ENCODE data around the gene AGPS. TPM values are rescaled to one million over a fixed set of nuclear protein-coding genes. Genes with fewer than 3 reads are reported as not detected.

Gene AGPS
- total RNA-seq, 1 donor from 2014 or later: 54.4 TPM

DNA sequence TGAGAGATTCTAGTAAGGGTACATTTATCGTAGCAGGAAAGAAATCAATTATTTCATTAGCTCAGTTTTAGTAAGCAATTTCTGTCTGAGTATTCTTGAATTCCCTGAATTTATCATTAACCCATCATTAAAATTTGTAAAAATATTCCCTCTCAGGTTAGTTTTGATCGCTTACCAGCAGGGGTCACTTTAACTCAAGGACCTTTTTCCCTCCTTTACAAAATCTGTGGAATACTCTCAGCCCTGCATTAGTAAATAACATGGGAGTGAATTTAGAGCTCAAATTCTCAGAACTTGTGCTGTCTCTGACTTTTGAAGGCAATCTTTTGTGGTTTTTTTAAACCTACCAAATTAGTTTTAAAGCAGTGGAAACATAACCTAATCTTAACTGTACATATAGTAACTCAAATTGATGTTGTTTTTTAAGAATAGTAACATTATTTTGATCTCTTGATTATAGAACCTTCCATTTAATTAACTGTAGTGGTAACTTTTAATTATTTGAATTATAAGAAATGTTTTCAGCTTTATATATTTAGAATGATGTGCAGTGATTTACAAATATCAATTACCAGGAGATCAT, 97.2 kb downstream of the AGPS start:
- Mint-ChIP-seq H3K4me1 (ENCODE audit: unreplicated experiment) (no peaks in the 10 kb centered on the region), H3K27ac (ENCODE audit: unreplicated experiment) (no peak overlapping the region), H3K27me3 (ENCODE audit: unreplicated experiment) (no peaks in the 10 kb centered on the region), H3K9me3 (ENCODE audit: unreplicated experiment) (no peaks in the 10 kb centered on the region), H3K36me3 (ENCODE audit: low read depth, unreplicated experiment) (peaks cover 7% of the 10 kb centered on the region), H3K4me3 (ENCODE audit: unreplicated experiment) (no peak overlapping the region)
- DNase-seq (ENCODE audit: low spot score): peak; percentile 22
- TF ChIP-seq, protein P1, sequence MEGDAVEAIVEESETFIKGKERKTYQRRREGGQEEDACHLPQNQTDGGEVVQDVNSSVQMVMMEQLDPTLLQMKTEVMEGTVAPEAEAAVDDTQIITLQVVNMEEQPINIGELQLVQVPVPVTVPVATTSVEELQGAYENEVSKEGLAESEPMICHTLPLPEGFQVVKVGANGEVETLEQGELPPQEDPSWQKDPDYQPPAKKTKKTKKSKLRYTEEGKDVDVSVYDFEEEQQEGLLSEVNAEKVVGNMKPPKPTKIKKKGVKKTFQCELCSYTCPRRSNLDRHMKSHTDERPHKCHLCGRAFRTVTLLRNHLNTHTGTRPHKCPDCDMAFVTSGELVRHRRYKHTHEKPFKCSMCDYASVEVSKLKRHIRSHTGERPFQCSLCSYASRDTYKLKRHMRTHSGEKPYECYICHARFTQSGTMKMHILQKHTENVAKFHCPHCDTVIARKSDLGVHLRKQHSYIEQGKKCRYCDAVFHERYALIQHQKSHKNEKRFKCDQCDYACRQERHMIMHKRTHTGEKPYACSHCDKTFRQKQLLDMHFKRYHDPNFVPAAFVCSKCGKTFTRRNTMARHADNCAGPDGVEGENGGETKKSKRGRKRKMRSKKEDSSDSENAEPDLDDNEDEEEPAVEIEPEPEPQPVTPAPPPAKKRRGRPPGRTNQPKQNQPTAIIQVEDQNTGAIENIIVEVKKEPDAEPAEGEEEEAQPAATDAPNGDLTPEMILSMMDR (IDR thresholded peaks at IDR 0.05; ENCODE audit: unreplicated experiment): peak; percentile 76

DNA sequence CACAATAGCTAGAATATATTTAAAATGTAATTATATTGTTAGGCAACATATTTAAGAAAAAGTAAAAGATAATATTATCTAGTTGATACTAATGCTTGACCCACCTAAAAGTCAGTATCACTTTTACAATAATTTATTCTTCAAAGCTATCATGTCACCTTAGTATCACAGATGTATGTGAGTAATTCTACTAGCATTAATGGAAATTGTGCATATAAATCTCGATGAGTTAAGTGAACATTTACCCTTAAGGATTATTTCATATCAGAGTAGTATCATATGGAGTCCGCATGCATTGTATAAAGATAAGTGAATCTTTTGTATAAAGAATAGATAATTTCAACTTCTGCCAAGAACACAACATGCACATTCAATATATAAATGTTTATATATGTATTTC, 103.4 kb downstream of the AGPS start:
- Mint-ChIP-seq H3K27me3 (ENCODE audit: unreplicated experiment) (no peaks in the 10 kb centered on the region), H3K9me3 (ENCODE audit: unreplicated experiment) (no peaks in the 10 kb centered on the region), H3K4me1 (ENCODE audit: unreplicated experiment) (no peaks in the 10 kb centered on the region), H3K36me3 (ENCODE audit: low read depth, unreplicated experiment) (no peaks in the 10 kb centered on the region), H3K4me3 (ENCODE audit: unreplicated experiment) (no peak overlapping the region), H3K27ac (ENCODE audit: unreplicated experiment) (no peak overlapping the region)
- DNase-seq (ENCODE audit: low spot score): no peak
- TF ChIP-seq, protein P1 (IDR thresholded peaks at IDR 0.05; ENCODE audit: unreplicated experiment): no peak

DNA sequence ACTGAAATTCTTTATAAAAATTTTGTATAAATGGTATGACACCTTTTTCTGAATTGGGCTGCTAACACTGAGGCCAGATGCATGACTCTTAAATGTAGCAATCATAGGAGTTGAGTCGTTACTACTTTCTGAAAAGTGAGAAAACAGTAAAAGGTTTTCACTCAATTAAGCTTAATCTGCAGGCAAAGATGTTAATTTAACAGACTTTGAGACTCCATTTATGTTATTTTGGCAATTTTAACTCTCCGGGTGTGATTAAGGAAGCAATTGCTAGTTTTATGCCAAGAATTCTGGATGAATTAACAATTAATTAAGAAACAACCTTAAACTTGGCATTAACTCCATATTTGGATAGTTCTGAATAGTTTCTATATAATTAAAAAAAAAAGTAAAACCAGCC, 104.3 kb downstream of the AGPS start:
- Mint-ChIP-seq H3K36me3 (ENCODE audit: low read depth, unreplicated experiment) (no peaks in the 10 kb centered on the region), H3K27ac (ENCODE audit: unreplicated experiment) (no peak overlapping the region), H3K9me3 (ENCODE audit: unreplicated experiment) (no peaks in the 10 kb centered on the region), H3K27me3 (ENCODE audit: unreplicated experiment) (no peaks in the 10 kb centered on the region), H3K4me3 (ENCODE audit: unreplicated experiment) (no peak overlapping the region), H3K4me1 (ENCODE audit: unreplicated experiment) (no peaks in the 10 kb centered on the region)
- DNase-seq (ENCODE audit: low spot score): no peak
- TF ChIP-seq, protein P1 (IDR thresholded peaks at IDR 0.05; ENCODE audit: unreplicated experiment): no peak

DNA sequence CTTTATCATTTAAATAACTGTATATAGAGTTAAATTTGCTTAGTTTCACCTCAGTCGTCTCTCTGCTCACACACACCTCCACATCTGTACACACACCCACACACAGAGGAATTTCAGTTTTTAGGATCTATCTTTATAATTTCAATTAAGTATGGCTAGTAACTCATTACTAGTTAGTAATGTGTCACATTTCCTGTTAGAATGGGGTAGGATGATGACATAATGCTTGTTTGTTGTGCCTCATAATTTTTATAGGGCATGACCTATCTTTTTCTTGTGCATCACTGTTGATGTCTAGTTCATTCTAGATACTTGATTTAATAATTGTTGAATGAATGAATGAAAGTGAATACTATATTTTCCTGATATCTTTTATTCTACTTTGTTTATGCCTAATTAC, 108.6 kb downstream of the AGPS start:
- Mint-ChIP-seq H3K27me3 (ENCODE audit: unreplicated experiment) (no peaks in the 10 kb centered on the region), H3K36me3 (ENCODE audit: low read depth, unreplicated experiment) (no peaks in the 10 kb centered on the region), H3K4me1 (ENCODE audit: unreplicated experiment) (no peaks in the 10 kb centered on the region), H3K4me3 (ENCODE audit: unreplicated experiment) (no peak overlapping the region), H3K27ac (ENCODE audit: unreplicated experiment) (peak overlapping the region; percentile 20), H3K9me3 (ENCODE audit: unreplicated experiment) (no peaks in the 10 kb centered on the region)
- DNase-seq (ENCODE audit: low spot score): no peak
- TF ChIP-seq, protein P1 (IDR thresholded peaks at IDR 0.05; ENCODE audit: unreplicated experiment): no peak

DNA sequence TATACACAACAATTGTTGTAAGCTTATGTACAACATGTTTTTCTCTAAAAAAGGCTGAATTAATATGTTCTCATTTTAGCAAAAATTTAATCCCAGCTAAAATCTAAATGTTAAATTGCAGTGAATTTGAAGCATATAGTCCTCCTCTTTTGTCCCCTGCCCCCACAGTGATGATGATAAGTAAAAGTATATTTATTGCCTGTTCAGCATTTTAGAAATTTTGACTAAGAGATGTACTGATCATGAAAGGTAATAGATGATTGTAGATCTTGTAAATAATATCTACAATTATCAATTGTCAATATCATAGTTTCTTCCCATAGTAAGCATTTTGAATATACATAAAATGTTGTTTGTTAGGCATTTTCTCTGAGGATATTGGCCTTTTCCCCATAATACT, 113.9 kb downstream of the AGPS start:
- no peaks in the 10 kb centered on the region for H3K27me3 Mint-ChIP-seq (ENCODE audit: unreplicated experiment)
- TF ChIP-seq, protein P1 (IDR thresholded peaks at IDR 0.05; ENCODE audit: unreplicated experiment): no peak
- no peak overlapping the region for H3K27ac Mint-ChIP-seq (ENCODE audit: unreplicated experiment)
- no peaks in the 10 kb centered on the region for H3K9me3 Mint-ChIP-seq (ENCODE audit: unreplicated experiment)
- no peaks in the 10 kb centered on the region for H3K36me3 Mint-ChIP-seq (ENCODE audit: low read depth, unreplicated experiment)
- H3K4me3 Mint-ChIP-seq (ENCODE audit: unreplicated experiment): no peak overlapping the region
- DNase-seq (ENCODE audit: low spot score): no peak
- H3K4me1 Mint-ChIP-seq (ENCODE audit: unreplicated experiment): no peaks in the 10 kb centered on the region

All from endothelial cell (in vitro differentiated cells).